NCI-H1694 (cell line): ENCODE data around the gene PCP2.

Experiments used
- DNase-seq: peaks from one replicate; lab custom pipeline; 2025; lab: John Stamatoyannopoulos, UW

The PCP2 gene

GRCh38 chr19:7633698-7634097 lies at the start of gene PCP2:
PCP2 (minus strand) TSS chr19:7633719; CDS start chr19:7633457, 262 bp downstream.
- no peak for DNase-seq

- DNase-seq: no peak
Measured at GRCh38 chr19:7682175-7682855, 48.8 kb upstream of the PCP2 start.

- DNase-seq: no peak
Measured at GRCh38 chr19:7681340-7682174, 48.0 kb upstream of the PCP2 start.

- peak; percentile 43 for DNase-seq
Measured at GRCh38 chr19:7680606-7681339, 47.3 kb upstream of the PCP2 start, which contains the start of gene TRAPPC5. TRAPPC5 (plus strand) TSS chr19:7680833; CDS start chr19:7682254, 1,421 bp downstream.

- DNase-seq: no peak
Measured at GRCh38 chr19:7679771-7680605, 46.5 kb upstream of the PCP2 start.

GRCh38 chr19:7678971-7679751 lies 45.6 kb upstream of the PCP2 start:
- peak; percentile 12 for DNase-seq

GRCh38 chr19:7677669-7678311 lies 44.3 kb upstream of the PCP2 start:
- no peak for DNase-seq

- no peak for DNase-seq
Measured at GRCh38 chr19:7676854-7677253, 43.3 kb upstream of the PCP2 start, which contains the start of gene MCEMP1. MCEMP1 (plus strand) TSS chr19:7677090; CDS start chr19:7677121, 31 bp downstream.

- no peak for DNase-seq
Measured at GRCh38 chr19:7676376-7676775, 42.9 kb upstream of the PCP2 start.

- DNase-seq: peak; percentile 24
Measured at GRCh38 chr19:7674010-7675005, 40.8 kb upstream of the PCP2 start.

GRCh38 chr19:7672522-7672921 lies 39.0 kb upstream of the PCP2 start:
- no peak for DNase-seq

- no peak for DNase-seq
Measured at GRCh38 chr19:7670790-7671189, 37.3 kb upstream of the PCP2 start.

- DNase-seq: no peak
Measured at GRCh38 chr19:7670150-7670783, 36.7 kb upstream of the PCP2 start.

GRCh38 chr19:7669641-7670040 lies 36.1 kb upstream of the PCP2 start:
- DNase-seq: no peak

GRCh38 chr19:7668842-7669241 lies 35.3 kb upstream of the PCP2 start, which contains the start of gene RETN:
RETN (plus strand) TSS chr19:7669049; CDS start chr19:7669327, 278 bp downstream.
- no peak for DNase-seq

GRCh38 chr19:7665076-7665475 lies 31.6 kb upstream of the PCP2 start:
- DNase-seq: peak; percentile 75

- DNase-seq: no peak
Measured at GRCh38 chr19:7663706-7664105, 30.2 kb upstream of the PCP2 start.

GRCh38 chr19:7662657-7663056 lies 29.1 kb upstream of the PCP2 start:
- DNase-seq: no peak
